GM19372 (cell line): Measurements from ENCODE around the gene FOXF2.

Experiments
- ATAC-seq: cut with Tn5 transposase; IDR thresholded peaks from one replicate; pipeline ENCODE4 v1.9.1; 2021; ENCODE audit warnings: mild to moderate bottlenecking, low read depth, moderate library complexity; ENCODE audit not compliant: unreplicated experiment

Gene FOXF2

DNA sequence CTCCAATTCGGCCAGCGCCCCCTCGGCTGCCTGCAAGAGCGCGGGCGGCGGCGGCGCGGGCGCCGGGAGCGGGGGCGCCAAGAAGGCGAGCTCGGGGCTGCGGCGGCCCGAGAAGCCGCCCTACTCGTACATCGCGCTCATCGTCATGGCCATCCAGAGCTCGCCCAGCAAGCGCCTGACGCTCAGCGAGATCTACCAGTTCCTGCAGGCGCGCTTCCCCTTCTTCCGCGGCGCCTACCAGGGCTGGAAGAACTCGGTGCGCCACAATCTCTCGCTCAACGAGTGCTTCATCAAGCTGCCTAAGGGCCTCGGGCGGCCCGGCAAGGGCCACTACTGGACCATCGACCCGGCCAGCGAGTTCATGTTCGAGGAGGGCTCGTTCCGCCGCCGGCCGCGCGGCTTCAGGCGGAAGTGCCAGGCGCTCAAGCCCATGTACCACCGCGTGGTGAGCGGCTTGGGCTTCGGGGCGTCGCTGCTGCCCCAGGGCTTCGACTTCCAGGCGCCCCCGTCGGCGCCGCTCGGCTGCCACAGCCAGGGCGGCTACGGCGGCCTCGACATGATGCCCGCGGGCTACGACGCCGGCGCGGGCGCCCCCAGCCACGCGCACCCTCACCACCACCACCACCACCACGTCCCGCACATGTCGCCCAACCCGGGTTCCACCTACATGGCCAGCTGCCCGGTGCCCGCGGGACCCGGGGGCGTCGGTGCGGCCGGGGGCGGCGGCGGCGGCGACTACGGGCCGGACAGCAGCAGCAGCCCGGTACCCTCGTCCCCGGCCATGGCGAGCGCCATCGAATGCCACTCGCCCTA, 963 bp downstream of the FOXF2 start:
- no peak for ATAC-seq

GRCh38 chr6:1390946-1391799, 1.8 kb downstream of the FOXF2 start:
- ATAC-seq = no peak

DNA sequence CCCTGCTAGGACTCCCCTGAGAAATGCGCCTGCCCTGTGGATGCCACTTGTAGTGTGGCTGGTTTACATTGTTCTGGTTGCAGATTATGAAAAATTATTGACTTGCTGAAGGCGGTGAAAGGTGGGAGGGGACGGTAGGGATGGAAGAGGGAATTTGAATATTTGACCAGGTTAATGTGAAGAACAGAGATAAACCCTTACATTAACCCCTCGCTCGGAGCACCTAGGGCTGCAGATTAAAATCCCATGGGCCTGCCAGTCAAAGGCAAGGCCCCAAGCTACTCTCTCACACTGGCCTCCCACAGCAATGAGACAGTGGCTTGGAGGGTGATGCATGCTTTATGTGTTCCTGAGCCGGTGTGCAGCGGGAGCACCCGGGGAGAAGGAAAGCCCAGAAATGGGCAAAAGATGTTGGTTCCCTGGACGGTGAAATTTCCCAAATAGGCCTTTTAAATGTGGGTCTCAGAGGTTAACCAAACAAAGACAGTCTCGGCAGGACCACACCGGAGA, 2.5 kb downstream of the FOXF2 start:
- ATAC-seq = no peak

DNA sequence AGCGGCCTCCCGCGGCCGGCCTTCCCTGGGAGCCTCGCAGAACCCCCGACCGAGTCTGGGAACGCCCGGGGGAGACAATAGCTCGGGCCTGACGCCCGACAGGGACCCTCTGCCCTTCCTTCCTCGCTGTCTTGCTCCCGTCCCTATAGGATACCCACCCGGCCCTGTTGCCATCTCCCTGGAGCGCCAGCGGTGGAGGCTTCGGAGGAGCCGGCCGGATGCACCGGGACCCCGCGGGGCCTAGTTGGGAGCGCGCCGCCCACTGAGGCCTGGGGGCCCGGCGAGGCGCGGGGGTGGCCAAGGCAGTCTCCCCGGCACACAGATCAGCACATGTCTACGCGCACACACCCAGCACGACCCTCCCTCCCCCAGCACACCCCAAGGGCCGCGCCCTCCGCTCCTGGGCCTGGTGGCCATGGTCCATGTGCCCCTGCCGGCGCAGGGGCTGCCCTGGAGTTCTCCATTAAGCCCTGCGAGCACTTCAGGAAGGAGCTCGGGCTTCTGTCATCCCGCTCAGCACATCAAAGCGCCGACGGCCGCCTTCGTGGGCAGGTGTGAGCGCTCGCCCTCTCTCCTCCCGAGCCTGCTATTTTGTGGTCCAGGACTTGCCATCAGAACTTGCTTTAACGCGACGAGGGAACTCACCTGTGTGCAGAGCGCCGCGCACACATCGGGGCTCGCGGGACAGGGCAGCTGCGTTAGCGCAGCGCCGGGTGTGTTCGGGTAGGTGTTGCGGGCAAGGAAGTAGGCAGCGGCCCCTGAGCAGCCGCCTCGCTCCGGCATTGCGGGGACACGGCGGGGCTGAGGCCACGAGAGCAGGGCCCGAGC, 3.7 kb downstream of the FOXF2 start:
- ATAC-seq = no peak

DNA sequence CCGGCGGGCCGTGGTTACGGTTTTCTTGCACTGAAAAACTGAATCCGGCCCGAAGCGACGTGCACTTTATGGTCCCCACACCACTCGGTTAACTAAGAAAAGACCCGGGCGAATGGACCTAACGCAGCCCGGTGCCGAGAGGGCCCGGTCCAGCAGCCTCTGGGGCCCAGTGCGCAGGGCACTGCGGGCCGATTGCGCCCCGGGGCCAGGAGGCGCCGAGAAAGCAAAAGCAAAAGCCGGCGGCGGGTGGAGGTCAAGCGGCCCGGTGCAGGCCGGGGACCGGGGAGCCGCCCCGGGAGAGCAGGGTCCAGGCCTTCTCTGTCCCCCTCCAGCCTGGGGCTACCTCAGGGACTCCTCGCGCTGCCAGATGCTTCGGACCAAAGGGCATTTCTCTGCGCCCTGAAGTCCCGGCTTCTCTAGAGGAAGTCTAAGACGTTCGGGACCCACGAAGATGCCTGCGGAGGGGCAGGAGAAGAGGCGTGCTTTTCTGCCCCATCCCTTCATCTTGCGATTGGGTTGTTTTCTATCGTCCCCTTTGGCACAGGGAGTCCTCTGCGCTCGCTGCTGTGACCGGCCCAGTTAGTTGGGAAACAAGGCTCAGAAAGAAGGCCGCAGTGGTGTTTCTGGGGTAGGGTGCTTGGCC, 4.4 kb downstream of the FOXF2 start:
- ATAC-seq = no peak

DNA sequence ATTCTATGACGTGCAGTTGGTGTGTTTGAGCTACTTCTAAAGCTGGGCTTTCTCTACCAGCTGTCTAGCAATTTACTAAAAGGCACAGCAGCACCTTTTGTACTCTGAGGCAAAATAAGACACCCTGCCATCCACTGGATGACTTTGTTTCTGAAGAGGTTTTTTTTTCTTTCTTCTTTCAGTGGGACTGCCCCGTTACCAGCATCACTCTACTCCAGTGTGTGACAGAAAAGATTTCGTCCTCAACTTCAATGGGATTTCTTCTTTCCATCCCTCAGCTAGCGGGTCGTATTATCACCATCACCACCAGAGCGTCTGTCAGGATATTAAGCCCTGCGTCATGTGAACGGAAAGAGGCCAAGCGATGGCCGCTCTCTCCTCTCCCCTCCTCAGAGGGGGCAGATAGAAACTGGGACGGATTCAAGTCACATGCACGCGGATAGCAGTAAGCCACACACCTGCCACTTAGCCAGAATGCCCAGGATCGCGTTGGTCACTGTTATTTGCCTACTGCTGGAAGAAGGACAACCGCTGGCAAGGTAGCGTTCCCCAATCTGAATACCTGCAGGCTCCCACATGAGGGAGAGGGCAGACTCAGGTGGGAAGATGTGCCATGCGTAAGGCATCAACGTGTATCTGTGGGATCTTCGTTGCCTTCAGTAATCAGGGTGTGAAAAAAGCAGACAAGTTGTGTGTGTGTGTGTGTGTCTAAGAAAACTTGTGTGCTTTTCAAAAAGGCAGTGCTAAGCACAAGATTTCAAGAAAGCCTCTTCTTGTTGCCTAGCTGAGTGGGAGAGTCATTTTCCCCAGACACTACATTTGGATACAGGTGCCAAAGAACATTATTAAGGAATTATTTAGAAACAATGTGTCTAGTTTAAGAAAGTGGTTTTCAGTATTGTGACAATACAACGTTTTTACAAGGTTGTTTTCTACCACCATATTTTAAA, 5.4 kb downstream of the FOXF2 start:
- ATAC-seq = no peak

- no peak for ATAC-seq
These were observed 6.1 kb downstream of the FOXF2 start for GRCh38 chr6:1395506-1395905.

GRCh38 chr6:1395941-1396908, 6.8 kb downstream of the FOXF2 start:
- no peak for ATAC-seq

- ATAC-seq = no peak
These were observed 7.8 kb downstream of the FOXF2 start for GRCh38 chr6:1396952-1397868.

GRCh38 chr6:1399085-1399780, 9.9 kb downstream of the FOXF2 start:
- no peak for ATAC-seq

GRCh38 chr6:1400126-1400850, 10.9 kb downstream of the FOXF2 start:
- ATAC-seq = no peak

DNA sequence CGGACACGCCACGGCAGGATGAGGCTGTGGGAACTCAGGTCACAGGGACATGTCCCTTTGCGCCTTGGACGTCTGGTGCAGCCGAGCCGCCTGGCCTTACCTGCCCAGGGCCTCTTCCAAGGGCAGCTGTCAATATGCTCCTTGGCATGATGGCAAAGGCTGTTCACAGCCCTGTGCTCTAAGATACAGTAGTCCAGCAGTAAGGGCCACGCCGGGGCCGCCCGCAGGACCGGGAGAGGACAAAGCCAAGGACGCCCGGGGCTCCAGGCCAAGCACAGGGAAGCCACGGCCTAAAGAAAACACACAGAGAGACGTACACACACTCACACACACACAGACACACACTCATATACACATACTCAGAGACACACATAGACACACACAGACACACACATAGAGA, 13.0 kb downstream of the FOXF2 start:
- ATAC-seq = no peak

DNA sequence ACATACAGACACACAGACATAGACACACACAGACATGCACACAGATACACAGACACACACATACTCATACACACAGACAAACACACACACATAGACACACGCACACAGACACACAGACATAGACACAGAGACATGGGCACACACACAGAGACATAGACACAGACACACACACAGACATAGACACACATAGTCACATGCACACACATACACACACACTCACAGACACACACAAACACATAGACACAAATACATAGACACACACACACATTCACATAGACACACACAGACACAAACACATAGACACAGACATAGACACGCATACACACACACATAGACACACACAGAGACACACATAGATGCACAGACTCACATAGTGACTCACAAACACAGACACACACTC, 13.5 kb downstream of the FOXF2 start:
- no peak for ATAC-seq

- ATAC-seq = no peak
These were observed 14.7 kb downstream of the FOXF2 start for GRCh38 chr6:1403851-1404712.

- no peak for ATAC-seq
These were observed 15.3 kb downstream of the FOXF2 start for GRCh38 chr6:1404713-1405098.
